Sciatic nerve (tissue), 2 donors: ENCODE results near the gene OR52E1. TPM values are rescaled to one million over a fixed set of nuclear protein-coding genes. Genes with fewer than 3 reads are reported as not detected.

Source experiments
- ATAC-seq: fragments of 200-7000 bp; cut with Tn5 transposase; one replicate; pipeline ENCODE4 v1.9.1; 2020; ENCODE audit warnings: mild to moderate bottlenecking, moderate library complexity
- DNase-seq: peaks from one replicate; pipeline ENCODE4 v3.0.0-alpha.2; 2020; ENCODE audit warnings: low spot score
- intact Hi-C: fragments of 100-400 bp; cut with DNase I; formaldehyde crosslinking; loops from one replicate; pipeline ENCODE4 v1.14.2; 2022
- total RNA-seq: library from RNA; stranded (reverse); fragmentation: NEBNext Ultra II Directional; extraction: Animal tissue kit (Norgen Biotek cat#: 25700); gene quantifications from one replicate; pipeline ENCODE4 v1.2.1, GENCODE V29; 2021
- donor health status: DM: no; HTN: no; CAD: no.
- donor health status: DM: no; HTN: no; CAD: no.

OR52E1 gene
- total RNA-seq, 1 donor from 2014 or later, result not detected

DNA sequence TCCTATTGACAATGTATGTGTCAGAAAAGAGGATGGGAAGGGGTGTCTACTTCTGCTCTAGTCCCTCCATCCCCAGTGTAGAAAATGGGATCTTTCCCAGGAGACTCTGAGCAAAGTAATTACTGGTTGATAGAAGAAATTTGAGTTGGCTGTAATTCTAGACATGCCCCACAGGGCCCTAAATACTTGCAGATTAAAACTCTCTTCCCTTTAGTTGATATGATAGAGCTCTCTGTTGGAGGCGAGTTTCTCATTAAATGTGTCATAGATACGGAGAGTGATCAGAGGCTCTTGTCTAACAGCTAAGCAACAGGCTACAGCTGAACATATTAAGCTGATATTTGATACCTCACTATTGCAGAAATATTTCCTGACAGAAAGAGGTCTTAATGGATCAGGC is 32.9 kb downstream of the OR52E1 start:
- intact Hi-C loops, result no loop called here
- no peak for ATAC-seq
- DNase-seq, result no peak

- no peak for ATAC-seq
- intact Hi-C loops, result no loop called here
- DNase-seq, result no peak
Observed at GRCh38 chr11:5103066-5103465, 33.7 kb downstream of the OR52E1 start.

DNA sequence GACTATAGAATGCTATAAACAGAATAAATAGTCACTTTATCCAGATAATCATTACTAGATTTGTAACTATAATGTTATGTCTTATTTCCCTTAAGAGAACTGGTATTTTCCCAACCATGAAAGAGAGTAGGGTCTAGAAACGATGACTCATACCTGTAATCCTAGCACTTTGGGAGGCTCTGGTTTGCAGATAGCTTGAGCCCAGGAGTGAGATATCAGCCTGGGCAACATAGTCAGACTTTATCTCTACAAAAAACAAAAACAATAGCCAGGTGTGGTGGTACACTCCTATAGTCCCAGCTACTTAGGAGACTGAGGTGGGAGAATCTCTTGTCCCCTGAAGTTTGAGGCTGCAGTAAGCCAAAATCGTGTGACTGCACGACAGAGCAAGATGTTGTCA is 37.9 kb downstream of the OR52E1 start:
- DNase-seq (no peak), ATAC-seq (no peak)
- intact Hi-C loops, result no loop called here

DNA sequence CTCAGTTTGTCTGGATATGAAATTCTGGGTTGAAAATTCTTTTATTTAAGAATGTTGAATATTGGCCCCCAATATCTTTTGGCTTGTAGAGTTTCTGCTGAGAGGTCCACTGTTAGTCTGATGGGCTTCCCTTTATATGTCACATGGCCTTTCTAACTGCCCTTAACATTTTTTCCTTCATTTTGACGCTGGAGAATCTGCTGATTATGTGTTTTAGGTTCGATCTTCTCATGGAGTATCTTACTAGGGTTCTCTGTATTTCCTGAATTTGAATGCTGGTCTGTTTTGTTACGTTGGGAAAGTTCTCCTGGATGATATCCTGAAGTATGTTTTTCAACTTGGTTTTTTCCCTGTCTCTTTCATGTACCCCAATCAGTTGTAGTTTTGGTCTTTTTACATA is 46.0 kb downstream of the OR52E1 start:
- DNase-seq (no peak), ATAC-seq (no peak)
- intact Hi-C loops, result no loop called here

GRCh38 chr11:5117588-5117987 is 48.2 kb downstream of the OR52E1 start:
- ATAC-seq (no peak), DNase-seq (no peak)
- intact Hi-C loops, result no loop called here

DNA sequence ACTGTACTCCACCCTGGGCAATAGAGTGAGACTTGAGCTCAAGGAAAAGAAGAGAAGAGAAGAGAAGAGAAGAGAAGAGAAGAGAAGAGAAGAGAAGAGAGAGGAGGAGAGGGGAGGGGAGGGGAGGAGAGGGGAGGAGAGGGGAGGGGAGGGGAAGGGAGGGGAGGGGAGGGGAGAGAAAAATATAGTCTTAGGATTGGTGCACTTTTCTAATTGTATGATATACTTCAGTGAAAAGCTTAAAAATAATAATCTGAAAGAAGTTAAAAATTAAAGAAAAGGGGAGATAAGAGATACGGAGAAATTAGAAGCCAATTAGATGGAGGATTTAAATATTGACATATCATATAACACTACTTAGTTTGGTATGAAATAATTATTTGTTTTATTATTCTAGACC is 49.5 kb downstream of the OR52E1 start:
- ATAC-seq, result no peak
- no peak for DNase-seq
- intact Hi-C loops, result no loop called here

Other genes with a start within 250 kb of the OR52E1 start
- not detected for gene OR51F2, start 248.3 kb upstream of the OR52E1 start, total RNA-seq
- not detected for gene OR51S1, start 220.4 kb upstream of the OR52E1 start, total RNA-seq
- not detected for gene OR51T1, start 187.7 kb upstream of the OR52E1 start, total RNA-seq
- gene OR51A7, start 165.8 kb upstream of the OR52E1 start, total RNA-seq, result not detected
- not detected for gene OR51G2, start 150.2 kb upstream of the OR52E1 start, total RNA-seq
- not detected for gene OR51G1, start 145.2 kb upstream of the OR52E1 start, total RNA-seq
- not detected for gene OR51A4, start 122.0 kb upstream of the OR52E1 start, total RNA-seq
- not detected for gene OR51A2, start 113.9 kb upstream of the OR52E1 start, total RNA-seq
- gene OR51L1, start 74.7 kb upstream of the OR52E1 start, total RNA-seq, result not detected
- not detected for gene OR52J3, start 23.0 kb upstream of the OR52E1 start, total RNA-seq
- not detected for gene OR52E2, start 9.9 kb upstream of the OR52E1 start, total RNA-seq
- not detected for gene OR52A5, start 68.8 kb downstream of the OR52E1 start, total RNA-seq
- not detected for gene OR52A1, start 85.2 kb downstream of the OR52E1 start, total RNA-seq
- not detected for gene OR51V1, start 131.1 kb downstream of the OR52E1 start, total RNA-seq
- gene HBB, start 157.5 kb downstream of the OR52E1 start, total RNA-seq, result 16,523 TPM
- 38.4 TPM for gene HBD, start 164.9 kb downstream of the OR52E1 start, total RNA-seq
- gene HBG1, start 180.3 kb downstream of the OR52E1 start, total RNA-seq, result 5.3 TPM
- gene HBG2, start 185.2 kb downstream of the OR52E1 start, total RNA-seq, result 6.1 TPM
- gene HBE1, start 200.4 kb downstream of the OR52E1 start, total RNA-seq, result not detected
- 0.40 TPM for gene OR51B4, start 232.4 kb downstream of the OR52E1 start, total RNA-seq